ENCODE results near the gene MATN4. TPM values are rescaled to one million over a fixed set of nuclear protein-coding genes. Genes with fewer than 3 reads are reported as not detected.

Gene MATN4
- total and polyA plus RNA-seq, 2 of the 13 experiments (the other 11 are each of a cell fraction or from before 2014, with no cell fraction given), result not detected

DNA sequence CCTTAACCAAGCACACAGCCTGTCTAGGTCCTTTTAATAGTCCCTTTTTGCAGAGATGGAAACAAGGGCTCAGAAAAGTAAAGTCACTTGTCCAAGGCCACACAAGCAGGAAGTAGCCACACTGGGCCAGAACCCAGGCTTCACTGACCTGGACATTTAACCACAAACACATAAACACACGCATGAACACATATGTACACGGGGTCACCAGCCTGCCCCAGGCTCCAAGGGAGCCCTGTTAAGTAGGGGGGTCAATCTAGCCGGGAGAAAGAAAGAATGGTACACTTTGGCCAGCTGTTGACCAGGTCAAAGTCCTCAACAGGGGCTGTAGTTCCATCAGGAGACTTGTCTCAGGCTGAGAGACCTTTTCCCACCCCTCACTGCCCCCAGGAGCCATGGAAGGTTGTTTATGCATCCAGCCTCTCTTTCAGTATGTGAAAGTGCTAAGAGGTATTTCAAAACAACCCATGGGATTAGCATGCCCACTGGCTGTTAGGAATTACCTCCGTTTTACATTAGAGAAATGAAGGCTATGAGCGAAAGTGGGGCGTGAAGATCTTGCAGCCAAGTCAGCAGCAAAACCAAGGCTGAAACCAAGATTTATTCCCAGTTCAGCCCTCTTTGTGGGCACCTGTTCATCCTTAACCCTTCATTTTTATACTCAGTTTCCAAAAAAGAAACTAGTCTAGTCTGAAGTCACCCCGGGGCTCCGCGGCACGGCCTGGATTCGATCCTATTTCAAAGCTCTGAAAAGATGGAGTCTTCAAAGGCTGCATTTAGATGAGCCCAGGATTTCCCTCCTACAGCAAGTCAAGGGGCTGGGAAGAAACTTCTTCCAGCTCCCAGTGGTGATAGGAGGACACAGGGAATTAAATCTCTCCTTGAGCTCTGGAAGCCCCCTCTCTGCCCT lies 30.3 kb upstream of the MATN4 start (continued):
- TF ChIP-seq, protein P1, sequence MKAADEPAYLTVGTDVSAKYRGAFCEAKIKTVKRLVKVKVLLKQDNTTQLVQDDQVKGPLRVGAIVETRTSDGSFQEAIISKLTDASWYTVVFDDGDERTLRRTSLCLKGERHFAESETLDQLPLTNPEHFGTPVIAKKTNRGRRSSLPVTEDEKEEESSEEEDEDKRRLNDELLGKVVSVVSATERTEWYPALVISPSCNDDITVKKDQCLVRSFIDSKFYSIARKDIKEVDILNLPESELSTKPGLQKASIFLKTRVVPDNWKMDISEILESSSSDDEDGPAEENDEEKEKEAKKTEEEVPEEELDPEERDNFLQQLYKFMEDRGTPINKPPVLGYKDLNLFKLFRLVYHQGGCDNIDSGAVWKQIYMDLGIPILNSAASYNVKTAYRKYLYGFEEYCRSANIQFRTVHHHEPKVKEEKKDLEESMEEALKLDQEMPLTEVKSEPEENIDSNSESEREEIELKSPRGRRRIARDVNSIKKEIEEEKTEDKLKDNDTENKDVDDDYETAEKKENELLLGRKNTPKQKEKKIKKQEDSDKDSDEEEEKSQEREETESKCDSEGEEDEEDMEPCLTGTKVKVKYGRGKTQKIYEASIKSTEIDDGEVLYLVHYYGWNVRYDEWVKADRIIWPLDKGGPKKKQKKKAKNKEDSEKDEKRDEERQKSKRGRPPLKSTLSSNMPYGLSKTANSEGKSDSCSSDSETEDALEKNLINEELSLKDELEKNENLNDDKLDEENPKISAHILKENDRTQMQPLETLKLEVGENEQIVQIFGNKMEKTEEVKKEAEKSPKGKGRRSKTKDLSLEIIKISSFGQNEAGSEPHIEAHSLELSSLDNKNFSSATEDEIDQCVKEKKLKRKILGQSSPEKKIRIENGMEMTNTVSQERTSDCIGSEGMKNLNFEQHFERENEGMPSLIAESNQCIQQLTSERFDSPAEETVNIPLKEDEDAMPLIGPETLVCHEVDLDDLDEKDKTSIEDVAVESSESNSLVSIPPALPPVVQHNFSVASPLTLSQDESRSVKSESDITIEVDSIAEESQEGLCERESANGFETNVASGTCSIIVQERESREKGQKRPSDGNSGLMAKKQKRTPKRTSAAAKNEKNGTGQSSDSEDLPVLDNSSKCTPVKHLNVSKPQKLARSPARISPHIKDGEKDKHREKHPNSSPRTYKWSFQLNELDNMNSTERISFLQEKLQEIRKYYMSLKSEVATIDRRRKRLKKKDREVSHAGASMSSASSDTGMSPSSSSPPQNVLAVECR (CRISPR knock-in tag; IDR thresholded peaks at IDR 0.05; ENCODE audit: borderline replicate concordance), result peak; percentile 47
- TF ChIP-seq MTF1 (CRISPR knock-in tag; IDR thresholded peaks at IDR 0.05) (no peak), ZNF75D (CRISPR knock-in tag; IDR thresholded peaks at IDR 0.05; ENCODE audit: borderline replicate concordance) (no peak), EEA1 (CRISPR knock-in tag; IDR thresholded peaks at IDR 0.05; ENCODE audit: borderline replicate concordance) (no peak), KDM2A (CRISPR knock-in tag; IDR thresholded peaks at IDR 0.05; ENCODE audit: borderline replicate concordance, low read depth) (no peak), ZNF335 (CRISPR knock-in tag; IDR thresholded peaks at IDR 0.05) (no peak), IRF2 (CRISPR knock-in tag; IDR thresholded peaks at IDR 0.05) (no peak; the same call in 1 of the 2 replicates), ATF7-NPFF (CRISPR knock-in tag; IDR thresholded peaks at IDR 0.05; ENCODE audit: low read depth) (peak; percentile 17; the same call in 1 of the 2 replicates), XRCC5 (optimal IDR thresholded peaks at IDR 0.05; ENCODE audit: low read length) (peak; percentile 14), ZNF264 (CRISPR knock-in tag; IDR thresholded peaks at IDR 0.05) (0 out of 2 replicates have a peak, but pooled peaks have one; percentile 54), REPIN1 (CRISPR knock-in tag; IDR thresholded peaks at IDR 0.05; ENCODE audit: borderline replicate concordance, low read depth) (0 out of 2 replicates have a peak, but pooled peaks have one; percentile 19), REL (CRISPR knock-in tag; conservative IDR thresholded peaks at IDR 0.05) (no peak), SMAD3 (CRISPR knock-in tag; IDR thresholded peaks at IDR 0.05) (peak; percentile 79), STAG1 (CRISPR knock-in tag; IDR thresholded peaks at IDR 0.05) (0 out of 2 replicates have a peak, but pooled peaks have one; percentile 4), ERF (CRISPR knock-in tag; IDR thresholded peaks at IDR 0.05) (peak; percentile 77), ZNF660 (CRISPR knock-in tag; IDR thresholded peaks at IDR 0.05; ENCODE audit: borderline replicate concordance, low read depth) (no peak), ZKSCAN5 (CRISPR knock-in tag; IDR thresholded peaks at IDR 0.05) (peak; percentile 55; the same call in 1 of the 2 replicates), ZNF451 (CRISPR knock-in tag; IDR thresholded peaks at IDR 0.05) (0 out of 2 replicates have a peak, but pooled peaks have one; percentile 3)
- TF ChIP-seq, protein P2, sequence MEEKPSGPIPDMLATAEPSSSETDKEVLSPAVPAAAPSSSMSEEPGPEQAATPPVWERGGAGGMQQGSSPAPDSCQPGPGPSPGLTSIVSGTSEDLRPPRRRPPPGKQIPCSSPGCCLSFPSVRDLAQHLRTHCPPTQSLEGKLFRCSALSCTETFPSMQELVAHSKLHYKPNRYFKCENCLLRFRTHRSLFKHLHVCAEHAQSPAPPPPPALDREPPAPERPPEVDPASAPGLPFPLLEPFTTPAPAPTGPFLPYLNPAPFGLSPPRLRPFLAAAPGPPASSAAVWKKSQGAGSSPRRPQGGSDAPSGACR (CRISPR knock-in tag; IDR thresholded peaks at IDR 0.05), result no peak
- TF ChIP-seq, protein P3, sequence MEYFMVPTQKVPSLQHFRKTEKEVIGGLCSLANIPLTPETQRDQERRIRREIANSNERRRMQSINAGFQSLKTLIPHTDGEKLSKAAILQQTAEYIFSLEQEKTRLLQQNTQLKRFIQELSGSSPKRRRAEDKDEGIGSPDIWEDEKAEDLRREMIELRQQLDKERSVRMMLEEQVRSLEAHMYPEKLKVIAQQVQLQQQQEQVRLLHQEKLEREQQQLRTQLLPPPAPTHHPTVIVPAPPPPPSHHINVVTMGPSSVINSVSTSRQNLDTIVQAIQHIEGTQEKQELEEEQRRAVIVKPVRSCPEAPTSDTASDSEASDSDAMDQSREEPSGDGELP (IDR thresholded peaks at IDR 0.05; ENCODE audit: borderline replicate concordance, low read depth), result peak; percentile 94
- TF ChIP-seq, protein P4, sequence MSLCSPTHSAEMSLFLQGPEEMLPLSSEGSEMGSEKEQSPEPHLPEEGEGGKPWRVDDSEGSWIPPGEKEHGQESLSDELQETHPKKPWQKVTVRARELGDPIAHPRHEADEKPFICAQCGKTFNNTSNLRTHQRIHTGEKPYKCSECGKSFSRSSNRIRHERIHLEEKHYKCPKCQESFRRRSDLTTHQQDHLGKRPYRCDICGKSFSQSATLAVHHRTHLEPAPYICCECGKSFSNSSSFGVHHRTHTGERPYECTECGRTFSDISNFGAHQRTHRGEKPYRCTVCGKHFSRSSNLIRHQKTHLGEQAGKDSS (CRISPR knock-in tag; IDR thresholded peaks at IDR 0.05; ENCODE audit: borderline replicate concordance, low read depth), result 0 out of 2 replicates have a peak, but pooled peaks have one; percentile 31
- TF ChIP-seq, protein P5, sequence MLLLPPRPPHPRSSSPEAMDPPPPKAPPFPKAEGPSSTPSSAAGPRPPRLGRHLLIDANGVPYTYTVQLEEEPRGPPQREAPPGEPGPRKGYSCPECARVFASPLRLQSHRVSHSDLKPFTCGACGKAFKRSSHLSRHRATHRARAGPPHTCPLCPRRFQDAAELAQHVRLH (CRISPR knock-in tag; IDR thresholded peaks at IDR 0.05; ENCODE audit: borderline replicate concordance, low read depth), result peak; percentile 77
